ENCODE measurements around the gene VPS45. TPM values are rescaled to one million over a fixed set of nuclear protein-coding genes. Genes with fewer than 3 reads are reported as not detected.
"Not testable (repeated sequence)": the region's sequence is repeated elsewhere in the genome, so short reads cannot be mapped to it uniquely, and the experiment has no call there.

Gene VPS45
- total and polyA plus RNA-seq, 12 donors, result 36.5 to 78.9 (median 55.1) TPM

- H3K27me3 ChIP-seq, result no peaks in the 10 kb centered on the region
- 80 to 85% (median 84%) methylated on average over 11 of the region's 11 CpGs for WGBS, 4 donors
- peaks cover 0 to 9% of the 10 kb centered on the region in 2 donors for H3K4me1 ChIP-seq (replicated peaks in 1 of 2)
- no peaks in the 10 kb centered on the region for H3K9me3 ChIP-seq (replicated peaks in 1 of 3)
- TF ChIP-seq POLR2A (IDR thresholded peaks at IDR 0.05), result no peak
- TF ChIP-seq CTCF (IDR thresholded peaks at IDR 0.05), result no peak
- no peaks in the 10 kb centered on the region for H3K36me3 ChIP-seq (replicated peaks in 1 of 2)
- intact Hi-C loops (cut with DNase I), result loop anchor here in 1 of 2 donors (10.0 kb wide), 1 partner anchor 217 kb away; no protein-coding TSS in a partner anchor
- no peak overlapping the region for H3K4me3 ChIP-seq
- DNase-seq, result no peak
- H3K27ac ChIP-seq, result no peak overlapping the region
Observed at GRCh38 chr1:150182247-150182646, 114.7 kb downstream of the VPS45 start.

GRCh38 chr1:150183061-150183460 lies 115.5 kb downstream of the VPS45 start:
- Histone ChIP-seq H3K4me1 (replicated peaks in 1 of 2) (peaks cover 0 to 11% of the 10 kb centered on the region in 2 donors), H3K27ac (peak overlapping the region in 1 of 5 donors; percentile 53), H3K36me3 (replicated peaks in 1 of 2) (no peaks in the 10 kb centered on the region), H3K4me3 (no peak overlapping the region), H3K9me3 (replicated peaks in 1 of 3) (no peaks in the 10 kb centered on the region), H3K27me3 (no peaks in the 10 kb centered on the region)
- 72 to 79% (median 73%) methylated on average over 3 of the region's 3 CpGs for WGBS, 4 donors
- intact Hi-C loops (cut with DNase I), result loop anchor here in 1 of 2 donors (10.0 kb wide), 1 partner anchor 218 kb away; no protein-coding TSS in a partner anchor
- no peak for DNase-seq
- TF ChIP-seq POLR2A (IDR thresholded peaks at IDR 0.05) (no peak), CTCF (IDR thresholded peaks at IDR 0.05) (no peak)

GRCh38 chr1:150185481-150185880 lies 117.9 kb downstream of the VPS45 start:
- Histone ChIP-seq H3K36me3 (replicated peaks in 1 of 2) (no peaks in the 10 kb centered on the region), H3K9me3 (replicated peaks in 1 of 3) (no peaks in the 10 kb centered on the region), H3K4me3 (no peak overlapping the region), H3K4me1 (replicated peaks in 1 of 2) (peaks cover 0 to 11% of the 10 kb centered on the region in 2 donors), H3K27ac (peak overlapping the region in 1 of 5 donors; percentile 69), H3K27me3 (no peaks in the 10 kb centered on the region)
- TF ChIP-seq CTCF (IDR thresholded peaks at IDR 0.05) (no peak), POLR2A (IDR thresholded peaks at IDR 0.05) (no peak)
- 86 to 96% (median 89%) methylated on average over 7 of the region's 7 CpGs for WGBS, 4 donors
- no peak for DNase-seq
- intact Hi-C loops (cut with DNase I), result loop anchor here in 1 of 2 donors (10.0 kb wide), 1 partner anchor 221 kb away; no protein-coding TSS in a partner anchor

- H3K4me3 ChIP-seq, result peak overlapping the region in 1 of 4 donors; percentile 22
Observed at GRCh38 chr1:150186438-150186788, 118.8 kb downstream of the VPS45 start.

More at GRCh38 chr1:150186438-150186788, 118.8 kb downstream of the VPS45 start:
- not testable (repeated sequence) for H3K27me3 ChIP-seq; DNase-seq; H3K9me3 ChIP-seq (replicated peaks in 1 of 3); H3K36me3 ChIP-seq (replicated peaks in 1 of 2)
- H3K27ac ChIP-seq, result peak overlapping the region; percentile 32 to 69 (median 54)
- 74 to 81% (median 78%) methylated on average over 7 of the region's 7 CpGs for WGBS, 4 donors
- peaks cover 0 to 11% of the 10 kb centered on the region in 2 donors for H3K4me1 ChIP-seq (replicated peaks in 1 of 2)
- intact Hi-C loops (cut with DNase I), result loop anchor here in 1 of 2 donors (10.0 kb wide), 1 partner anchor 222 kb away; no protein-coding TSS in a partner anchor
